Measurements from ENCODE around the gene IL19.

DNA sequence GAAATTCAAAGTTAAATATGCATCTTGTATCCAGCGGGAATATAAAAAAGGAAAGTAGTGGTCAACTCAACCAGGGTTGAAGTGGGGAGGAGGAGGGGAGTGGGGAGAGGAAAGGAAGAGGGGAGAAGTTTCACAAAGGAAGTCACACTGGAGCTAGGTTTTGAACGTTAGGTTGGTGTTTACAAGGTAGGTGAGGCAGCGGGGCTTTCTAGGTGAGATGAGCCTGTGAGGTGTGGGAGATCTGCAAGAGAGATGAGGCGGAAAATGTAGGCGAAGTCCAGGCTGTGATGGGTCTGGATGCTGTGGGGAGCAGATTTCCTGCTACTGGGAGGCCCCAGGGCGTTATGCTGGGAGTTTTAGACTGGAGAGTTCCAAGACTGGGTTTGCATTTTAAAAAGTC is 58.7 kb downstream of the IL19 start:
- TF ChIP-seq CTCF (IDR thresholded peaks at IDR 0.05; ENCODE audit: borderline replicate concordance, extremely low read depth, low read length, poor library complexity, severe bottlenecking) = no peak
- TF ChIP-seq EZH2 (IDR thresholded peaks at IDR 0.05; ENCODE audit: borderline replicate concordance, low read depth, low read length, severe bottlenecking) = no peak
